ENCODE measurements around the gene CYP2D6.
"Not testable (repeated sequence)": the region's sequence is repeated elsewhere in the genome, so short reads cannot be mapped to it uniquely, and the experiment has no call there.

CYP2D6 gene

GRCh38 chr22:42130639-42131431, at the start of gene CYP2D6:
Gene CYP2D6, minus strand, starts transcription at chr22:42130810. Its CDS starts 19 bp downstream, at chr22:42130791.
- not testable (repeated sequence) for DNase-seq

GRCh38 chr22:42179616-42180015, 49.0 kb upstream of the CYP2D6 start:
- DNase-seq: no peak

- DNase-seq: no peak
Measured at GRCh38 chr22:42178910-42179519, 48.4 kb upstream of the CYP2D6 start.

- no peak for DNase-seq
Measured at GRCh38 chr22:42177891-42178336, 47.3 kb upstream of the CYP2D6 start.

GRCh38 chr22:42176255-42176915, 45.8 kb upstream of the CYP2D6 start:
- no peak for DNase-seq

- no peak for DNase-seq
Measured at GRCh38 chr22:42174062-42174461, 43.5 kb upstream of the CYP2D6 start.

GRCh38 chr22:42173183-42173926, 42.7 kb upstream of the CYP2D6 start:
- DNase-seq: no peak

GRCh38 chr22:42172773-42173172, 42.2 kb upstream of the CYP2D6 start:
- DNase-seq: peak; percentile 19

GRCh38 chr22:42171946-42172719, 41.5 kb upstream of the CYP2D6 start:
- DNase-seq: no peak

GRCh38 chr22:42171417-42171816, 40.8 kb upstream of the CYP2D6 start:
- no peak for DNase-seq

GRCh38 chr22:42170946-42171345, 40.3 kb upstream of the CYP2D6 start:
- no peak for DNase-seq

- peak; percentile 58 for DNase-seq
Measured at GRCh38 chr22:42169055-42169469, 38.5 kb upstream of the CYP2D6 start.

- no peak for DNase-seq
Measured at GRCh38 chr22:42168476-42168875, 37.9 kb upstream of the CYP2D6 start.

- DNase-seq: no peak
Measured at GRCh38 chr22:42167066-42167465, 36.5 kb upstream of the CYP2D6 start.

GRCh38 chr22:42164901-42165300, 34.3 kb upstream of the CYP2D6 start:
- no peak for DNase-seq

GRCh38 chr22:42163515-42163914, 32.9 kb upstream of the CYP2D6 start:
- no peak for DNase-seq

- no peak for DNase-seq
Measured at GRCh38 chr22:42162728-42163489, 32.3 kb upstream of the CYP2D6 start.

GRCh38 chr22:42160830-42161696, 30.5 kb upstream of the CYP2D6 start:
- DNase-seq: no peak

GRCh38 chr22:42160251-42160650, 29.6 kb upstream of the CYP2D6 start:
- DNase-seq: no peak

- no peak for DNase-seq
Measured at GRCh38 chr22:42158456-42159132, 28.0 kb upstream of the CYP2D6 start.

Measured in NCI-H1694 (cell line).